Psoas muscle (tissue), 8 donors: Measurements from ENCODE around the gene PRAMEF5. TPM values are rescaled to one million over a fixed set of nuclear protein-coding genes. Genes with fewer than 3 reads are reported as not detected.
"Not testable (repeated sequence)": the region's sequence is repeated elsewhere in the genome, so short reads cannot be mapped to it uniquely, and the experiment has no call there.

ENCODE experiments used
- ATAC-seq, 4 donors: fragments of 200-7000 bp; cut with Tn5 transposase; one replicate each; pipeline ENCODE4 v1.9.1; 2020; ENCODE audit warnings: moderate library complexity in 3 of 4, mild to moderate bottlenecking in 2 of 4
- DNase-seq, 2 donors: peaks; one replicate each; pipeline ENCODE4 v3.0.0-alpha.2; 2020
- H3K27ac ChIP-seq: fragments of 200-600 bp; one replicate; pipeline ENCODE4 v1.8.0; 2022
- H3K27me3 ChIP-seq, 3 donors: fragments of 200-600 bp in 1 of 3; one replicate each; pipeline versions ENCODE4 v1.6.1 to v1.8.0; 2013 to 2022; ENCODE audit warnings: low read length in 2 of 3, mild to moderate bottlenecking in 2 of 3, moderate library complexity in 1 of 3; ENCODE audit not compliant: insufficient read depth in 3 of 3
- H3K36me3 ChIP-seq, 2 donors: fragments of 200-600 bp in 1 of 2; one replicate each; pipeline versions ENCODE4 v1.6.1 to v1.8.0; 2013 to 2022; ENCODE audit warnings: low read depth in 1 of 2, mild to moderate bottlenecking in 1 of 2, moderate library complexity in 1 of 2; ENCODE audit not compliant: insufficient read depth in 1 of 2
- H3K4me1 ChIP-seq: fragments of 200-600 bp; one replicate; pipeline ENCODE4 v1.8.0; 2022
- H3K4me3 ChIP-seq: fragments of 200-600 bp; one replicate; pipeline ENCODE4 v1.8.0; 2022; ENCODE audit warnings: mild to moderate bottlenecking
- H3K9me3 ChIP-seq: fragments of 200-600 bp; one replicate; pipeline ENCODE4 v1.8.0; 2022
- WGBS, 3 donors: extraction: QIAGEN DNeasy Blood & Tissue Kit; methylation state at CpG; one replicate each; pipeline versions ENCODE4 v1.1.6 to v1.1.7; 2013; 5-methylcytosine and 5-hydroxymethylcytosine counted together
- intact Hi-C, 2 donors: fragments of 100-400 bp; cut with DNase I; formaldehyde crosslinking; loops; one replicate each; pipeline versions ENCODE4 v1.11.0 to v1.14.2; 2022
- polyA plus RNA-seq, 3 donors: library from polyadenylated mRNA; stranded (reverse); fragments of 200-250 nt; gene quantifications; one replicate each; pipeline ENCODE4 v1.2.3, GENCODE V29; 2013
- total RNA-seq, 4 donors: library from RNA; stranded (reverse); fragmentation: NEBNext Ultra II Directional in 2 of 4; extraction: Animal tissue kit (Norgen Biotek cat#: 25700) in 2 of 4; gene quantifications; one replicate each; pipeline versions ENCODE4 v1.2.1 to v1.2.4, GENCODE V29; 2021 to 2023
- donor health status: healthy with polysubstance abuse.
- donor health status: DM: no; HTN: no; CAD: no; lungs with moderate emphysema.
- donor health status: Bipolar disorder and iron deficiency.
- donor health status: healthy.
- donor health status: DM: yes; HTN: yes; CAD: no.
- donor health status: DM: no; HTN: no; CAD: no.
- donor health status: DM: no; HTN: no; CAD: no.
- donor health status: DM: yes; HTN: yes; CAD: no.

Gene PRAMEF5
- total and polyA plus RNA-seq, 7 donors = not detected

DNA sequence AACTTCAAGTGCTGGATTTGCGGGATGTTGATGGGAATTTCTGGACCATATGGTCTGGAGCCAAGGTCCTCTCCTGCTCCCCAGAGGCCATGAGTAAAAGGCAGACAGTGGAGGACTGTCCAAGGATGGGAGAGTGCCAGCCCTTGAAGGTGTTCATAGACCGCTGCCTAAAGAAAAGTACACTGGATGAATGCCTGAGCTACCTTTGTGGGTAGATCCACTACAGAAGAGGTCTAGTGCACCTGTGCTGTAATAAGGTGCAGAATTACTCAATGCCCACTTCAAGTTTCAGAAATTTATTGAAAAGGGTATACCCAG lies 7.5 kb upstream of the PRAMEF5 start:
- intact Hi-C loops, H3K9me3 ChIP-seq, H3K27ac ChIP-seq, DNase-seq, H3K4me1 ChIP-seq, H3K27me3 ChIP-seq, ATAC-seq, H3K36me3 ChIP-seq, H3K4me3 ChIP-seq: not testable (repeated sequence)
- WGBS, 3 donors = 76 to 83% (median 78%) methylated on average over 2 of the region's 2 CpGs

DNA sequence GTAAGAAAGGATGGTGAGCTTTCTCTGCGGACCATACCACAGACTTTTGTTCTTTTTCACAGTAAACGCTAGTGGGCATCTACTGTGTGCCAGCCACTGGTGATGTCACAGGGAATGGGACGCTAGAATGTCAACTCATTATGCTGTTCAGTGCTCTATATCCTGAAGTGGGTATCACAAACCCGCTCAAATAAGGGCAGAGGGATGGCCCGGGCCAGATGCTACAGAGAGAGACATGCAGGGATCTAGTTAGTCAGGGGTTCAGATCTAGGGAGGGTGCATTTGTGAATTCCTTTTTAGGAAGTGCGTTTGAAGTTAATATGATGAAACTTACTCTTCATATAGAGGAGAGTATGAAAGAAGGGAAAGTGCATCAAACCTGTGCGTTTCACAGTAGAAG lies 6.9 kb upstream of the PRAMEF5 start:
- H3K27me3 ChIP-seq, H3K4me1 ChIP-seq, H3K4me3 ChIP-seq, H3K36me3 ChIP-seq, DNase-seq, H3K27ac ChIP-seq, ATAC-seq, H3K9me3 ChIP-seq, intact Hi-C loops: not testable (repeated sequence)
- 77 to 81% (median 78%) methylated on average over 6 of the region's 7 CpGs for whole genome bisulfite sequencing, 3 donors

DNA sequence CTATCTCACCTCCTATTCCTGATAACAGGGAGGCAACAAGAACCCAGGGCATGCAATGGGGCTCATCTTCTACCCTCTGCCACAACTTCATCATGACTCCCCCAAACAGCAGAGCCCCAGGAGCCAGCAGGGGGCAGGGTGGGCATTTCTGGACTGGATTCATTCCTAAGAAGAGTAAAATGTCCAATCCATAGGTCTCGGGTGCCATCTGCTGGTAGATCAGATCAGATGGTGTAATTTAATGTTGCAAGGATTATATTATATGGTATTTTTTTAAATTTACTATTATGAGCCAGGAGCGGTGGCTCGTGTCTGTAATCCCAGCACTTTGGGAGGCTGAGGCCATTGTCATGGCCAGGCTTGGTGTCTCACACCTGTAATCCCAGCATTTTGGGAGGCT lies 11.1 kb downstream of the PRAMEF5 start:
- H3K9me3 ChIP-seq, H3K36me3 ChIP-seq, H3K27me3 ChIP-seq, H3K27ac ChIP-seq, intact Hi-C loops, H3K4me1 ChIP-seq, H3K4me3 ChIP-seq, DNase-seq, ATAC-seq: not testable (repeated sequence)
- 8 to 50% (median 48%) methylated on average over 2 of the region's 3 CpGs for WGBS, 3 donors

DNA sequence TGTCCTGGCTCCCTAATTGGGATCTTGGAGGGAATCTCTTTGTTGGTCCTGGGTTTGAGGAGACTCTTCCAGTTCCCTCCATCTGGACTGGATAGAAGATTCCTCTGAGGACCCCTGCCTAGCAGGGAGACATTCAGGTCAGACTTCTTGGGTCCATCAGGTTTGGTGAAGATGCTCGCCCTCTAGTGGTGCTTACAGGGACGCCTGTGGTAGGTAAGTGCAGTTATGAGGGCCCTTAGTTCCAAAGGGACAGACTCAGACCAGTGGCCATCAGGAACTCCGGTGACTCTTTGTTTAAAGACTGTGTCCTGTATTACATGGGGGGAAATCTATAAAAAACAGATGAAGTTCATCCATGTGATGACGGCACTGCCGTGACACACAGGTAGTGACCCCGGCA lies 23.0 kb downstream of the PRAMEF5 start:
- H3K36me3 ChIP-seq, H3K27ac ChIP-seq, ATAC-seq, DNase-seq, H3K27me3 ChIP-seq, H3K4me3 ChIP-seq, H3K4me1 ChIP-seq, intact Hi-C loops, H3K9me3 ChIP-seq: not testable (repeated sequence)
- 33 to 63% (median 44%) methylated on average over 3 to 5 of the region's 6 CpGs for WGBS, 3 donors

DNA sequence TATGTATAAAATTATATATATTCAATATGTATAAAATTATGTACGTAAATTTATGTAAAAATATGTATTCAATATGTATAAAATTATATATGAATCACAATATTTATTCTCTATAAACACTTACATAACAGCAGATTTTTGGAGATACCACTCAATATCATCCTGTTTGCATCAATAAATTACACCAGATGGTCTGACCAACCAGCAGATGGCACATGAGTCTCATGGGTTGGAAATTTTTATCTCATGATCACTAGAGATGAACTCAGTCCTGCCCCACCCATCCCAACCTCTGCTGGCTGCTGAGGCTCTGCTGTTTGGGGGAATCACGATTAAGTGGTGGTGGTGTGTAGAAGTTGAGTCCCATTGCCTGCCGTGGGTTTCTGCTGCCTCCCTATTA lies 25.6 kb downstream of the PRAMEF5 start:
- intact Hi-C loops, H3K4me1 ChIP-seq, H3K4me3 ChIP-seq, DNase-seq, H3K27ac ChIP-seq, H3K9me3 ChIP-seq, H3K27me3 ChIP-seq, ATAC-seq, H3K36me3 ChIP-seq: not testable (repeated sequence)
- WGBS, 3 donors = 70 to 85% (median 72%) methylated on average over 3 of the region's 3 CpGs

DNA sequence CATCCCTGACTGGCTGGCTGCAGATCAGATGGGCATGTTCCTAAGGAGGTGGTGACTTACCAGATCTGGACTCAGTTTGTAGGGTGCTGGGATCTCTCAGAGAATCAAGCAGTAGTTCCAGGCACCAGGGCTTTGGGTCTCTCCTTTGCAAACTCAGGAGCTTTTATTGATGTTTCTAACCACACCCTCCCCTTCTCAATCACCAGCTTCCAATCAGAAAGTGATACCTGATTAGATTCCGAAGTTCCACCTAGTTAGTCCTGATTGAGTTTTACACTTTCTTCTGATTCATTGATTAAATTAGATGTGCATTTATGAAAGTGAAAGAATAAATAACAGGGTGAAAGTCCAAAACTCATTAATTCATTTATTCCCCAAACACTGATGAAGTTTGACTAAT lies 31.0 kb downstream of the PRAMEF5 start, which contains the start of gene PRAMEF8:
Gene PRAMEF8, minus strand, starts transcription at position 101 of the 400 bp plus-strand sequence. CDS start 1,046 bp downstream, outside the sequence.
- H3K27ac ChIP-seq, ATAC-seq: not testable (repeated sequence)

DNA sequence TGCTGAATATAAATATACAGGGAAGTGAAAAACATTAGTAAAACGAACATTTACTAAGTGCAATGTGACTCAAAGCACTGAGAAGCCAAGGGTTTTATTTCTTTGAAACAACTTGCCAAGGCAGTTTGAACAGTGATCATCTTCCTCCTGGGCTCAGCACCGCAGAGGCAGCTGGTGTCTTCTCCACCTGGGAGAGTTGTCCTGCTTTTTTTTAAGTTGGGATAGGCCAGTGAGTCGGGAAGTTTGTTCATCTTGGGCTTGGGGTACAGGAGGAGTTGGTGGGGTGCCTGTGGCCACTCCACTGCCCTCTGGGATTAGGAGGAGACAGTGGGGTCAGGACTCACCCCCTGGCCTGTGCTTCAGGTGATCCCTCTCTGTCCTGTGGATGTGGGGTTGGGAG lies 35.0 kb downstream of the PRAMEF5 start:
- H3K27me3 ChIP-seq, H3K9me3 ChIP-seq, ATAC-seq, intact Hi-C loops, DNase-seq, H3K4me3 ChIP-seq, H3K4me1 ChIP-seq, H3K36me3 ChIP-seq, H3K27ac ChIP-seq: not testable (repeated sequence)
- 47 to 76% (median 75%) methylated on average over 1 to 2 of the region's 3 CpGs for WGBS, 3 donors

More for the DNA sequence above, 31.0 kb downstream of the PRAMEF5 start, which contains the start of gene PRAMEF8:
- H3K9me3 ChIP-seq, intact Hi-C loops, H3K4me3 ChIP-seq, DNase-seq, H3K27me3 ChIP-seq, H3K4me1 ChIP-seq, H3K36me3 ChIP-seq: not testable (repeated sequence)
- no CpG with 5 or more reads among the region's 1 CpG for WGBS, 3 donors

DNA sequence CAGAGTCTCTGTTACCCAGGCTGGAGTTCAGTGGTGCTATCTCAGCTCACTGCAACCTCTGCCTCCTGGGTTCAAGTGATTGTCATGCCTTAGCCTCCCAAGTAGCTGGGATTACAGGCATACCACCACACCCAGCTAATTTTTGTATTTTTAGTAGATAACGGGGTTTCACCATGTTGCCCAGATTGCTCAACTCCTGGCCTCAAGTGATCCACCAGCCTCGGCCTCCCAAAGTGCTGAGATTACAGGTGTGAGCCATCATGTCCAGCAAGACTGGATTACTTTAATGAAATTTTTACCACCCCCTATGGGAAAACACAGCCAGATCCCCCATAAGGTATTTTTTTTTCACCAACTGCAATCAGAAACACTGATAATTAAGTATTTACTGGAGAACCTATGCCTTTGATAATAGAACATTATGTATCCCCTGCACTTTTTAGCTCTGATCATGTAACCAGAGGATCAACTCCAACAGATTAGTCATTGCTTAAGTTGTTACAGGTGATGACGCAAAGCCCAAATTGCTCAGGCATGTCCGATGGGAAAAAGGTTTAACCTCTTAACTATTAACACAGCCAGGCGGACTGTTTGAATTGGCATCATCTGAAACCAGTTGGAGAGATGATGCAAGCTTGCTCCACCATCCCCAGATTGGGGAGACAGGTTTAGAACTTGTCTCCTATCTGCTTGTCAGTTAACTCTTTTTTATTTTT lies 43.4 kb downstream of the PRAMEF5 start:
- ATAC-seq, H3K36me3 ChIP-seq, H3K9me3 ChIP-seq, H3K4me1 ChIP-seq, H3K4me3 ChIP-seq, intact Hi-C loops, H3K27ac ChIP-seq, DNase-seq, H3K27me3 ChIP-seq: not testable (repeated sequence)
- WGBS, 3 donors = 77 to 92% (median 87%) methylated on average over 1 to 2 of the region's 5 CpGs

DNA sequence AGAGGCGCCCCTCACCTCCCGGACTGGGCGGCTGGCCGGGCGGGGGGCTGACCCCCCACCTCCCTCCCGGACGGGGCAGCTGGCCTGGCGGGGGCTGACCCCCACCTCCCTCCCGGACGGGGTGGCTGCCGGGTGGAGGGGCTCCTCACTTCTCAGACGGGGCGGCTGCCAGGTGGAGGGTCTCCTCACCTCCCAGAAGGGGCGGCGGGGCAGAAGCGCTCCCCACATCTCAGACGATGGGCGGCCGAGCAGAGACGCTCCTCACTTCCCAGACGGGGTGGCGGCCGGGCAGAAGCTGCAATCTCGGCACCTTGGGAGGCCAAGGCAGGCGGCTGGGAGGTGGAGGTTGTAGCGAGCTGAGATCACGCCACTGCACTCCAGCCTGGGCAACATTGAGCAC lies 44.7 kb downstream of the PRAMEF5 start:
- DNase-seq, H3K36me3 ChIP-seq, H3K4me3 ChIP-seq, H3K27ac ChIP-seq, intact Hi-C loops, H3K9me3 ChIP-seq, H3K4me1 ChIP-seq, H3K27me3 ChIP-seq, ATAC-seq: not testable (repeated sequence)
- 95 to 96% methylated on average over 4 to 7 of the region's 27 CpGs; no CpG with 5 or more reads in 1 of the 3 donors for WGBS, 3 donors

DNA sequence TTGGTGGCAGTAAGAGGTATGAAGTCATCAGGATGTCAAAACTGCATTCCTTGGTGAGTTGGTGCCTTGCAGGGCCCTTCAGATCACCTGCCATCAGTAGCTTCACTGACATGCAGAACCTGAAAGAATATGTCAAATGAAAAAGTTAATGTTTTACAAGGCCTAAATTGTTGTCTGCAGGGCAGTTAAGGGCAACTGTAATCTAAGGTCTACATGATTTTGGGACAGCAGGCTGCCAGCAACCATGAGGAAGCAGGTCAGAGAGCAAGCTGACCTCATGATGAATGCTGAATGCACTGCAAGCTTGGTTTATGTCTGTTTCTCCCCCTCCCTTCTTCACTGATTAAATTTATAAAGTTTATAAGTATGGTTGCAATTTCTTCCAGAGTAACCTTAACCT lies 48.2 kb downstream of the PRAMEF5 start:
- DNase-seq, H3K4me1 ChIP-seq, ATAC-seq, H3K36me3 ChIP-seq, H3K27me3 ChIP-seq, H3K4me3 ChIP-seq, intact Hi-C loops, H3K9me3 ChIP-seq, H3K27ac ChIP-seq: not testable (repeated sequence)

DNA sequence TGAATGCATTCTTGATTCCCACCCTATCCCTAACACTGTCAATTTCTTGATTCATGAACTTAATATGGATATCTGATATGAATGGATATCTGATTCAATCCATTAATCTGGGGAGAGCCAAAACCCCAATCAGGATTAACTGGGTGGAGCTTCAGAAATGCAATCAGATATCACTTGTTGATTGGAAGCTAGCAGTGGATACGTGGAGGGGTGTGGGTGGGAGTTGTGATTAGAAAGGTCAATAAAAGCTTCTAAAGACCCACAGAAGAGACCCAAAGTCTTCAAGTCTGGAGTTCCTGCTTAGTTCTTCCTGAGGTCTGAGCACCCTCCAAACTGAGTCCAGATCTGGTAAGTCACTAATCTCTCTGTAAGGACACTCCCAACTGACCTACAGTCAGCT lies 49.2 kb downstream of the PRAMEF5 start, which contains the start of gene PRAMEF33:
Gene PRAMEF33, plus strand, starts transcription at position 301 of the 400 bp plus-strand sequence. CDS start 2,416 bp downstream, outside the sequence.
- H3K4me3 ChIP-seq, H3K9me3 ChIP-seq, H3K36me3 ChIP-seq, H3K27ac ChIP-seq, ATAC-seq, intact Hi-C loops, DNase-seq, H3K4me1 ChIP-seq, H3K27me3 ChIP-seq: not testable (repeated sequence)
- WGBS, 3 donors = no CpG with 5 or more reads among the region's 1 CpG
